Fibroblast of lung (primary cell): ENCODE data around the gene MEF2A.

Source experiments
- EZH2 ChIP-seq: IDR thresholded peaks from 2 replicates; pipeline ENCODE4 v1.5.1; 2012; ENCODE audit warnings: low read length, control low read depth, mild to moderate bottlenecking; ENCODE audit errors: missing control alignments
- TF ChIP-seq, protein P1 (sequence below), 2 donors: IDR thresholded peaks in 1 of 2; conservative IDR thresholded peaks in 1 of 2; 1 replicate in 1 of 2; 2 replicates in 1 of 2; pipeline ENCODE4 v1.5.1; 2011 to 2012; ENCODE audit warnings: low read length in 2 of 2, control low read depth in 1 of 2, inconsistent platforms in 1 of 2, low read depth in 1 of 2, mild to moderate bottlenecking in 1 of 2

DNA sequence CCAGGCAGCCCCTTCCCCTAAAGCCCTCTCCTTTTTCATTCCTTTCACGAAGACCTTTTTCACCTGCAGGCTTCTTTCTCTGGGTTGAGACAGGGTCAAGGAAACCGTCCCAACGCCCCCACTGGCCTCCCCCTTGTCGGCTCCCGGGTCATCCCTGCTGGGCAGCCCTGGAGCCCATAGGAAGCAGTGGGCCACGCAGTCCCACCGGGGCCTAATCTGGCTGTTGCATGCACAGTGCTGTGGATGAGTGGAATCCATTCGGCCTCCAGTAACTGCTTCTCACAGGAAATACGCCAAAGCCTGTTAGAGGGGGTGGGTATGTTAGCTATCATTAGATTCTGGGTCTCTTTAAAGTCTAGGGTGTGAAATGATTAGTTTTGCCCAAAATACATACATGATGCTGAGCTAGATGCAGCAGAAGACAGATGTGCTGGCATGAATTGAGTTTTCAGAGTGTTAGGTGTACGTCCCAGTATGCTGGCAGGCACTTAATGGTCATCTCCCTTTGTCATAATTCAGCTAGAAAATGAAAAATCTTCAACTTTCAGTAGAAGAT lies 150.8 kb downstream of the MEF2A start:
- no peak for TF ChIP-seq EZH2
- TF ChIP-seq, protein P1, sequence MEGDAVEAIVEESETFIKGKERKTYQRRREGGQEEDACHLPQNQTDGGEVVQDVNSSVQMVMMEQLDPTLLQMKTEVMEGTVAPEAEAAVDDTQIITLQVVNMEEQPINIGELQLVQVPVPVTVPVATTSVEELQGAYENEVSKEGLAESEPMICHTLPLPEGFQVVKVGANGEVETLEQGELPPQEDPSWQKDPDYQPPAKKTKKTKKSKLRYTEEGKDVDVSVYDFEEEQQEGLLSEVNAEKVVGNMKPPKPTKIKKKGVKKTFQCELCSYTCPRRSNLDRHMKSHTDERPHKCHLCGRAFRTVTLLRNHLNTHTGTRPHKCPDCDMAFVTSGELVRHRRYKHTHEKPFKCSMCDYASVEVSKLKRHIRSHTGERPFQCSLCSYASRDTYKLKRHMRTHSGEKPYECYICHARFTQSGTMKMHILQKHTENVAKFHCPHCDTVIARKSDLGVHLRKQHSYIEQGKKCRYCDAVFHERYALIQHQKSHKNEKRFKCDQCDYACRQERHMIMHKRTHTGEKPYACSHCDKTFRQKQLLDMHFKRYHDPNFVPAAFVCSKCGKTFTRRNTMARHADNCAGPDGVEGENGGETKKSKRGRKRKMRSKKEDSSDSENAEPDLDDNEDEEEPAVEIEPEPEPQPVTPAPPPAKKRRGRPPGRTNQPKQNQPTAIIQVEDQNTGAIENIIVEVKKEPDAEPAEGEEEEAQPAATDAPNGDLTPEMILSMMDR (conservative IDR thresholded peaks at IDR 0.05 in 1 of 2, IDR thresholded peaks at IDR 0.05 in 1 of 2; ENCODE audit: low read depth in 1 of 2, low read length in 2 of 2), result no peak
